ENCODE data around the gene PURA.
A peak's percentile ranks its signal among the peaks of the same experiment; 100 is the strongest.

PURA gene

GRCh38 chr5:140113699-140114263, at the start of gene PURA:
Gene PURA, plus strand, starts transcription at chr5:140114109. Its CDS starts 73 bp downstream, at chr5:140114182.
- DNase-seq (ENCODE audit: low read depth): peak; percentile 88

- DNase-seq (ENCODE audit: low read depth): no peak
These were observed 41.1 kb upstream of the PURA start for GRCh38 chr5:140072812-140073211.

GRCh38 chr5:140073296-140073695, 40.6 kb upstream of the PURA start:
- DNase-seq (ENCODE audit: low read depth): no peak

DNA sequence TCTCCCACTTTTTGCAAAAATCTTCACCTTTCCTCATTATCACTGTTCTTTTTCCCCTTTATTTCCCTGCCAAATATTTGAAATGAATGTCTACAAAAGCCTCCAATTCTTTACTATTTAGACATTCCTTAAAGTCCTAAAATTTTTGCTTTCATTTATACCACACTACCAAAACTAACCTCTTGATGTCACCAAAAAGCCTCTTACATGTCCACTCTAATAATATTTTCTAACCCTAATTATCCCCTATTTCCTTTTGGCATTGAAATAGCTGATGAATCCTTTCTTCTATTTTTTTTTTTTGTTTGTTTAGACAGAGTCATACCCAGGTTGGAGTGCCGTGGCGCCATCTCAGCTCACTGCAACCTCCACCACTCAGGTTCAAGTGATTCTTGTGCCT, 38.5 kb upstream of the PURA start:
- DNase-seq (ENCODE audit: low read depth): no peak

DNA sequence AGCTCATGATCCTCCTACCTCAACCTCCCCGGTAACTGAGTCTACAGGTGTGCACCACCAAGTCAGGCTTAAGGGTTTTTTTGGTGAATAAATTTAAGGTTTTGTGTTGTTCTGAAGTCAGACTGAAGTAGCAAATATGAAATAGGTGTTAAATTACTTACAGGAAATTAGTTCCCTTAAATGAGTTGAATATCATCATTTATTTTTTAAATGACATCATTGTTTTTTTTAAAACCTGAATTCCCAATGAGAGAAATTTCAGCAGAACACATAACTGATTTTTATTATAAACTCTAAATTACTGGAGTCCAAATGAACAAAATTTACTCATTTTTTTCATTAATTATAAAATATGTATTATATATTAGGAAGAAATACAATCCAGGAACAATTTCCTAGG, 37.8 kb upstream of the PURA start:
- no peak for DNase-seq (ENCODE audit: low read depth)

- DNase-seq (ENCODE audit: low read depth): no peak
These were observed 37.1 kb upstream of the PURA start for GRCh38 chr5:140076788-140077187.

- no peak for DNase-seq (ENCODE audit: low read depth)
These were observed 30.8 kb upstream of the PURA start for GRCh38 chr5:140083120-140083519.

GRCh38 chr5:140083650-140084049, 30.3 kb upstream of the PURA start:
- no peak for DNase-seq (ENCODE audit: low read depth)

- no peak for DNase-seq (ENCODE audit: low read depth)
These were observed 29.4 kb upstream of the PURA start for GRCh38 chr5:140084541-140084940.

- no peak for DNase-seq (ENCODE audit: low read depth)
These were observed 23.7 kb upstream of the PURA start for GRCh38 chr5:140090251-140090650.

- no peak for DNase-seq (ENCODE audit: low read depth)
These were observed 20.7 kb upstream of the PURA start for GRCh38 chr5:140093179-140093578.

DNA sequence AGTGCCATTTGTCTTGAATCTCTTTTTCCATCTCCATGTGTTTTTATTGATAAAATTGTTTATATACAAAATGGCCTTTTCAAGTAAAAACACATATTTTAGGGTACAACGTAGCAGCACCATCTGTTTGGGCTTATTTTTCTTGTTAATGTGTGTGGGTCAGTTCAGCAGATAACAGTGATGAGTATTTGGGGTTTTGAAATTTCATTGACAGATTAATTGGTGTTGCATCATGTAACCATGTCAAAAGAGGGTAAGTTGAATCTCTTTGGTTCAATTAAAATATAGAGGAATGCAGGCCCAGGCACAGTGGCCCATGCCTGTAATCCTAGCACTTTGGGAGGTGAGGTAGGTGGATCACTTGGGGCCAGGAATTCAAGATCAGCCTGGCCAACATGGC, 20.0 kb upstream of the PURA start:
- DNase-seq (ENCODE audit: low read depth): no peak

DNA sequence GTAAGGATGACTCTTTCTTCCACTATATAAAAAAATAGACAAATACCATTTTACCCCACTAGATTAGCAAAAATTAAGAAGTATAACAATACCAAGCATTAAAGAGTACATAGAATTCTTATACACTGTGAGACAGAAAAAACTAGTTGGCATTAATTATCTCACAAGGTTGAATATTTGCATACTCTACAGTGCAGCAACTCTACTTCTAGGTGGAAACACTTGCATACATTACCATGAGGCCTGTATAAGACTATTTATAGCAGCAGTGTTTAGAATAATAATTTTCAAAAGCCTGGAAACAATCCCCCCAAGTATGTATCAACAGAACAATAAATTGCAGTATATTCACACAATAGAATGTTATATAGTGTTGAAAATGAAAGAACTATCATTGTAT, 19.0 kb upstream of the PURA start:
- DNase-seq (ENCODE audit: low read depth): no peak

GRCh38 chr5:140101179-140101578, 12.7 kb upstream of the PURA start:
- DNase-seq (ENCODE audit: low read depth): no peak

- no peak for DNase-seq (ENCODE audit: low read depth)
These were observed 10.8 kb upstream of the PURA start for GRCh38 chr5:140103154-140103553.

DNA sequence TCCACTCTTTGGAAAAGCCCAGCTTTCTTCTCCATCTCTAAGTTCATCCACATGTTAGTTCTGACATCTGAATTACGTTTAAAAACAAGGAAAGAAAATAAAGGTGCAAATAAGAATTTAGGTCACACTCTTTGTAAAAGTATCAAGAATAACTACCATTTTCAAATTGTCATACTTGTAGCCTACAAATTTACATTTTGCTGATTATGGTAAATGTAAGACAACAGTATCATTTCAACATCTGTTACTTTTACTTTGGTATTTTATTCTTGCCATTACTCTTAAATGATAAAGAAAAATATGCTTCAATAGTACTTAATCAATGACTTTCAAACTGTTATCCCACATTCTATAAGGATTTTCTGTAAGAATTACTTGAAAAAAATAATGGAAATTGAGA, 9.8 kb upstream of the PURA start:
- no peak for DNase-seq (ENCODE audit: low read depth)

GRCh38 chr5:140106101-140106500, 7.8 kb upstream of the PURA start:
- no peak for DNase-seq (ENCODE audit: low read depth)

- DNase-seq (ENCODE audit: low read depth): no peak
These were observed 7.1 kb upstream of the PURA start for GRCh38 chr5:140106805-140107311.

DNA sequence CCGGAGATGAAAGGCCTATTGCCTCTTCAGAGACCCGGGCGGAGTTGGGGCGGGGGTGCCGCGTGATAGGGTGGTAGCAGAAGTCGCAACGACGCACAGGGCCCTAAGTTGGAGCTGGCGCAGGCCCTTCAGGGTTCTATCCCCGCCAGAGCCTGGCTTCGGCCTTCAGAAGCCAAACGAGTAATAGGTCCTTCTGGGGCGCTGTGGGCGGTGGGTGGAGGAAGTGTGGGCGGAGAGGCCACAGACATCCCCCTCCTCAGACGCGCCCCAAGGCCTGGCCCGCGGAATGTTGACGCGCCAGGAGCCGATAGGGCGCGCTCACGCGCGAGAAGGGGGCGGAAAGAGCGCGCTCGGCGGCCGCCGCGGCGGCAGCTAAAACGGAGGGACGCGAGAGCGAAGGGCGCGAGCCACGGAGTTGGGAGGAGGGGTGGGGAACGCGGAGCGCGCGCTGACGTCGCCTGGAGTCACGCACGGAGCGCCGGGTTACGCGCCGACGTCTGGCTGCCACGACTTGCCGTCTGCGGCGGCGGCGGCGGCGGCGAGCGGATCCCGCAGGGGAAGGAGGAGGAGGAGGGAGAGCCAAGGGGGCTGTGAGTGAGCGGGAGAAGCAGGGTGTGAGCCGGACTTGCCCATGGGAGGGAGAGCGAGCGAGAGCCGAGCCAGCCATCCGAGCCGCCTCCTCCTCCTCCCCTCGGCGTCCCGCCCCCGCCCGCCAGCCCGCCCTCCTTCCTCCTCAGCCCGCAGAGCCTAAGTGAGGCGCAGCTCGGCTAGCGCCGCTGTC, 6.4 kb upstream of the PURA start:
- peak; percentile 78 for DNase-seq (ENCODE audit: low read depth)

GRCh38 chr5:140108093-140109017, 5.6 kb upstream of the PURA start:
- no peak for DNase-seq (ENCODE audit: low read depth)

DNA sequence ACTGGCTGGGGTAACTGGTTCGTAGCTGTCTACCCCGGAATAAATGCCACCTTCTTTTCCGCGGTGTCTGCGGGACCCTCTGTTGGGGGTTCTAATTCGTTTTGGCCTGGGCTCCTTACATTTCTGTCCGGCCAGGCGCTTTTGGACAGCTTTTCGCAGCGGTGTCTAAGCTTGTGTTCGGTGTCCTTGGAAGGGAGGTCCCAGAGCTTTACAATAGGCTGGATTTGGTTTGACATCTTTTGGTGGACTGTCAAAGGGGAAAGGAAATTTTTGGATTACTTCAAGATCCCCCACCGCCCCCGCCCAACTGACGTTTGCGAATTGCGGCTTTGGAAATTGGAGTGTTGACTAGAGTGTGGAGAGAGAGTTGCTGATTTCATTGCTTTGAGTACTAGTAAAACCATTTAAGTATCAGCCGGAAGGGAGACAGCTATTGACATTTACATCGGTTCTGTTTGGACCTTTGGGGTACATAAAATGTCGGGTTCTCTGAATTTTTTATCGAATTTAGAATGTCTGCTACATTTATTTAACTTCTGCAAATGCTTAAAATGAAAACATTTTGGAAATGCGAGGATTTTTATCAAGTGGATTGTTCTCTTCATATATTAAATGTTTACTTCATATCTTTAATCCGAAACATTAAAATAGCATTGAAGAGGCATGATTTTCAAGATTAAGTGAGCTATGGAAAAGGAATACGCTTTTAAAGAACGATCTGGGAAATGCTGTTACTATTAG, 4.7 kb upstream of the PURA start:
- no peak for DNase-seq (ENCODE audit: low read depth)

All from stimulated activated CD8-positive, alpha-beta memory T cell treated with anti-CD3 and anti-CD28 coated beads, Interleukin-7, amount 100 ng/mL, for 24 hours (primary cell).